ENCODE results near the gene ASB10.

The ASB10 gene, protein sequence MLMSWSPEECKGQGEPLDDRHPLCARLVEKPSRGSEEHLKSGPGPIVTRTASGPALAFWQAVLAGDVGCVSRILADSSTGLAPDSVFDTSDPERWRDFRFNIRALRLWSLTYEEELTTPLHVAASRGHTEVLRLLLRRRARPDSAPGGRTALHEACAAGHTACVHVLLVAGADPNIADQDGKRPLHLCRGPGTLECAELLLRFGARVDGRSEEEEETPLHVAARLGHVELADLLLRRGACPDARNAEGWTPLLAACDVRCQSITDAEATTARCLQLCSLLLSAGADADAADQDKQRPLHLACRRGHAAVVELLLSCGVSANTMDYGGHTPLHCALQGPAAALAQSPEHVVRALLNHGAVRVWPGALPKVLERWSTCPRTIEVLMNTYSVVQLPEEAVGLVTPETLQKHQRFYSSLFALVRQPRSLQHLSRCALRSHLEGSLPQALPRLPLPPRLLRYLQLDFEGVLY

GRCh38 chr7:151186640-151187408 is at the start of gene ASB10:
ASB10 (minus strand) TSS chr7:151187250; CDS start chr7:151187130, 120 bp downstream.
- no peak for DNase-seq

- no peak for DNase-seq
These were observed 49.4 kb upstream of the ASB10 start for GRCh38 chr7:151236406-151236805.

DNA sequence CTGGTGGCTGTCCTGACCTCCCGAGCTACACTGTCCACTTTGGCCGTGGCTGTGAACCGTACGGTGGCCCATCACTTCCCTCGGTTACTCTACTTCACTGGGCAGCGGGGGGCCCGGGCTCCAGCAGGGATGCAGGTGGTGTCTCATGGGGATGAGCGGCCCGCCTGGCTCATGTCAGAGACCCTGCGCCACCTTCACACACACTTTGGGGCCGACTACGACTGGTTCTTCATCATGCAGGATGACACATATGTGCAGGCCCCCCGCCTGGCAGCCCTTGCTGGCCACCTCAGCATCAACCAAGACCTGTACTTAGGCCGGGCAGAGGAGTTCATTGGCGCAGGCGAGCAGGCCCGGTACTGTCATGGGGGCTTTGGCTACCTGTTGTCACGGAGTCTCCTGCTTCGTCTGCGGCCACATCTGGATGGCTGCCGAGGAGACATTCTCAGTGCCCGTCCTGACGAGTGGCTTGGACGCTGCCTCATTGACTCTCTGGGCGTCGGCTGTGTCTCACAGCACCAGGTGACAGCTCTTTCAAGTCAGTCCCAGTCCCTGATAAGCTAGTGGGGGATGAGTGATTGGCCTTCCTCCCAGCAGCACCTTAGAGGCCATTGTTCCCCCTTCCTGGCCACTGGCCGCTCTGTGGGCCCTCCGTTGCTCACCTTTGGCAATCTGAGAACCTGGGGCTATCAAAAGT is 48.2 kb upstream of the ASB10 start:
- no peak for DNase-seq

- DNase-seq, result no peak
These were observed 46.8 kb upstream of the ASB10 start for GRCh38 chr7:151233804-151234203.

- peak; percentile 69 to 85 for DNase-seq
These were observed 46.1 kb upstream of the ASB10 start for GRCh38 chr7:151232917-151233701.

- peak; percentile 86 to 89 for DNase-seq
These were observed 45.3 kb upstream of the ASB10 start, which contains the start of gene CHPF2 for GRCh38 chr7:151232091-151232916. CHPF2 (plus strand) TSS chr7:151232483; CDS start chr7:151234012, 1,529 bp downstream.

- DNase-seq, result no peak
These were observed 44.0 kb upstream of the ASB10 start for GRCh38 chr7:151231080-151231479.

- DNase-seq, result no peak
These were observed 42.2 kb upstream of the ASB10 start for GRCh38 chr7:151229249-151229648.

- DNase-seq, result no peak
These were observed 41.2 kb upstream of the ASB10 start for GRCh38 chr7:151228024-151228866.

DNA sequence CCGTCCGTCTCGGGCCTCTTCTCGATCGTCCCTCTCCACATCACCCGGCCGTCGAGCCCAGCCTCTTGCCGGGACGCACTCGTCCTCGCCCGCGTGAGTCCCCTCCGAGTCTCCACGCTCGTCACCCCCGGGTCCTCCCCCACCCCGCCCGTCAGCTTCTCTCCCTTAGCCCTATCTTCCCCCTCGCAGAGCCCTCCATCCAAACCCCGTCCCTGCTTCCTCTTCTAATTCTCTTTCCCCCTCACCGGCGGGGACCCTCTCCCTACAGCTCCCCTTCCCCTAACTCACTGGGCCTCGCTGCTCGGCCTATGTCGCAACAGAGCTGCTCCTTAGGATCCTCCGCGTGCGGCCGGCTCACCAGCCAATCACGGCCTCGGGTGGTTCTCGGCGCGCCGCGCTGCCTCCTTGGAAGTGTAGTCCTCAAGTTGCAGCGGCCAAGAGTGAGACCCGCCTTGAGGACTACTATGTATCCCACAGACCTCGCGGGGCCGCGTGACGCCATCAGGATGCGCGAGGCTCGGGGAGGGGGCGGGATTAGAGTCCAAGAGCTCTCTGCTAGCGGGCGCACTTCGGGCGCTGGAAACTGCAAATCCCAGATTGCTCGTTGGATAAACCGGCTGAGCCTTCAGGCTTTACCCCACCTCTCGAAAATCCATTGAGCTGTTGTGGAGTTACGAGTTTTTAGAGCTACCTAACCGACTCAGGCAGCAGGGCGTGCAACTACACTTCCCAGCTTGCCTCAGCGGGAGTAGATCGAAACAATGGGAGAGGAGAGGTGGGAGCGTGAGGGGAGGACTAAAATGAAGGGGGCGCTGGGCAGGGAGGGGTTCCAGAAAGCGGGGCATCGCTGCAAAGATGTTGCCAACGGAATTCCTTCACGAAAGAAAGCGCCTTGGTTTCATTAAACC is 40.1 kb upstream of the ASB10 start, which contains the start of gene ABCF2:
TSS of gene ABCF2 (minus strand) at position 331 of the 908 bp plus-strand sequence. CDS start 747 bp downstream, outside the sequence.
- DNase-seq, result peak; percentile 96 to 98

DNA sequence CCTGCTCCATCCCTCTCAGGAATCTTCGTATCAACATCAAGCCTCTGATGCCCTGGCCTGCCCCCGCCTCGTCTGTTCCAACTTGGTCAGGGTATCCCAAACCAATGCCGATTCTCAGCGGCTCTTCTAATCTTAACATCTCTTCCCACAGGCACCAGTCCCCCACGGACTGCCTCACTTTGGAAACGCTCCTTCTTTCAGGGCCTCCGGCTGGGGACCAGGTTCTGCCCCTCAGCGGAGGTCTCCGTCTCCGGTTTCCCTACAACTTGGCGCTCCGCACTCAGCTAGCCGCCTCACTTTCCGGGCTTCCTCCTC is 39.5 kb upstream of the ASB10 start:
- no peak for DNase-seq

DNA sequence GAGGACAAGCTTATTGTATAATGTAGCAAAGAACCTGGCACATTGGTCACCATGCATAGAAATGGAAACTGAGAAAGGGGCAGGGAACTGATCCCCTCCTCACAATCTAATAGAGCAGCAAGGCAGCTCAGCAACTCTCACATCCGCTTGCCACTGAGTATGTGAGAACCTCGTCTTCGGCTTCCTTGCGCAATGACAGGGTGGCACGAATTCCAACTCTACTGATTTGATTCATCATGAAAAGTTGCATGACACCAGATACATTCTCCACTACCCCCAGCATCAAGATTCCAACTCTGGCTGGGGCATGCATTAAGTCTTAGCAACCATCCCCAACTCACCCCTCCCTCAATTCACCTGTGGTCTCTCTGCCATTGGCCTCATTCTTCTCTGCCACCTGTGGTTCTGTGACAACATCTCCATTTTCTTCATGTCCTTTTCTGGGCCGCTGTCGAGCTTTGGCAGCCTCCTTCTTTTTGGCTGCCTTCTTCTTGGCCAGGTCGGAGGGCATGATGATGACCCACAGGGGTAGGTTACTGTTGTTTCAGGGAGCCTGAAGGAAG is 39.0 kb upstream of the ASB10 start:
- DNase-seq, result no peak

DNA sequence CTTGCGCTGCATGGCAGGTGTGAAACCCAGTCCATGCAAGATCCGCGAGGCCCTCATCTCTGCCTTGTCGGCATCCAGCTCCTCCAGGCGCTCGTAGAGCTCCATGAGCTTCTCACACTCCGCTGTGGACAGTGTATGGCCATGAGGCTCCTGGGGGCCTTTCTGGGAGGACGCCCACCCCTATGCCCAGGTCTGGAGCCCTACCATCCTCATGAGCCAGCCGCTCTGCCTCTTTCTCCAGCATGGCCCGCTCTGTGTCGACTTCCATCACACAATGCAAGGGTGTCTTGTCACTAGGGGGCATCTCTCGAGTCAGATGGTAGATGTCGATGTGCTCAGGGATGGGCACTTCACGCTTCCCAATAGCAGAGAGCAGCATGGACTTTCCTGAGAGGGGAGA is 36.7 kb upstream of the ASB10 start:
- no peak for DNase-seq

DNA sequence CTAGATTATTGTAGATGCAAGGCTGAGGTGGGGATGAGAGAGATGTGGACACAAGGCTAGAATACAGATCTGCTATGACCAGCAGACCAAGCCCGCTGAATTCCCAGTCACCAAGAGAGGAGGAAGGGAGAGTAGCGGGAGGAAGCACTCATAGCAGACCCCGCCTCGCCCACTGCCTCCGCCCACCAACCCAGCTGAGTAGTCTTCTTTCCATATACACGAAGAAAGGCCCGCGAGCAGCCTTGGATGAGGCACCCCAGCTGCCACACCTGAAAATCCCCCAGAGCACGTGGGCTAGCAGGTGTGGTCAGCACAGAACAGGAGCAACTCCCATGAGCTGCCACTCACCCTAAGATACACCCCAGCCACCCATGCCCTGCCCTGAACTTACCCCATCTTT is 31.1 kb upstream of the ASB10 start:
- DNase-seq, result no peak

DNA sequence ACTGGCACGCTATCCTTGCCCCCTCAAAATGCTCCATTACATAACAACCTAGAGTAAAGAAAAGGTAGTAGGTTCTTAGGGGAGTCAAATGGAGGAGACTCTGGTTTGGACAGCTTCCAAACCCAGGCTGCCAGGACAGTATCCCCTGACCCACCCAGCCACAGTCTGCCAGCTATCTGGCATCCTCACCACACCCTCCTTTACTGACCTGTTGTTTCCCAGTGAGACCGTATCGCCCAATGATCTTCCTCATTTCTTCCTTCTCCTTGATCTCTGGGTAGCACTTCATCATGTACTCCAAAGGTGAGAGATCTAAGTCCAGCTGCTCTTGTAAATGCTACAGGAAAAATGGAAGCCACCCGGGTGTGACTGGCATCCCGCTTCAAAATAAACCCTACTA is 28.3 kb upstream of the ASB10 start:
- DNase-seq, result no peak

- no peak for DNase-seq
These were observed 26.8 kb upstream of the ASB10 start for GRCh38 chr7:151213826-151214225.

DNA sequence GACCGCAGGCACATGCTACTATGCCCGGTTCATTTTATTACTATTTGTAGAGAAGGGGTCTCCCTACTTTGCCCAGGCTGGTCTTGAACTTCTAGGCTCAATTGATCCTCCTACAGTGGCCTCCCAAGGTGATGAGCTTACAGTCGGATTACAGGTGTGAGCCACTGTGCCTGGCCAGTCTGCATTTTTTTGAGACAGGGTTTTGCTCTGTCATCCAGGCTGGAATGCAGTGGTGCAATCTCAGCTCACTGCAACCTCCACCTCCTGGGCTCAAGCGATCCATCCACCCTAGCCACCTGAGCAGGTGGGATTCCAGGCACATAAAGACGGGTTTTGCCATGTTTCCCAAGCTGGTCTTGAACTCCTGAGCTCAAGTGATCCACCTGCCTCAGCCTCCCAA is 25.6 kb upstream of the ASB10 start:
- DNase-seq, result no peak

DNA sequence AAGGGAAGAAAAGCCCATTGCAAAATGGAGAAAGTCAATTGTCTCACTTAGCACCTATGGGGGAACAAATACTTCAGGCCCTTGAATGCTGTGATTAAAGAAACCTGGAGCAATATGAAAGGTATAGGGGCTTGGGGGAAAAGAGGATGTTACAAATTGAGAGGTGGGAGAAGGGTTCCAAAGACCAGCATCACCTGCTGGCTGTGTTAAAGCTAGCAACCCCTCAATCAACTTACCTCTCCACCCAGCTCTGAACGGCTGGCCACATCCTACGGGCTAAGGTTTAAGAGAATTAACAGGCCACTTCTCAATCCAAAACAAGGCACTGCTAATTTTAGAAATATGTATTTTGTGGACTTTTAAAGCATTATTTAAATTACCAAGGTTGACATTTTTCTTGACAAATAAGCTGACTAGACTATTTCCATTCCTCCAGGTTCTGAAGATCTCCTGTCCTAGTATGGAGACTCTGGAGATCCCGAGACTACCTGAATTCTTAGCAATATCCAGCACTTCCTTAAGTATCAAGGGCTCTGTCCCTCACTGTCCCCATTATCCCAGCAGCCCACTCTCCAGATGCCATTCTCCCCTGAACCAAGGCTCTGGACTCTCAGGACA is 24.2 kb upstream of the ASB10 start:
- DNase-seq, result no peak

Measured in stimulated activated CD4-positive, alpha-beta T cell treated with anti-CD3 and anti-CD28 coated beads, Interleukin-4, amount 100 ng/mL, for 4 hours (primary cell).